HG03135 (cell line): ENCODE results near the gene PLA2G2D.
"Not testable (repeated sequence)": the region's sequence is repeated elsewhere in the genome, so short reads cannot be mapped to it uniquely, and the experiment has no call there.

ENCODE experiments used
- ATAC-seq: cut with Tn5 transposase; IDR thresholded peaks from one replicate; pipeline ENCODE4 v1.9.1; 2021; ENCODE audit warnings: mild to moderate bottlenecking, moderate library complexity; ENCODE audit not compliant: unreplicated experiment

The PLA2G2D gene

GRCh38 chr1:20143318-20143717 lies 24.0 kb upstream of the PLA2G2D start:
- no peak for ATAC-seq

GRCh38 chr1:20142001-20142710 lies 22.8 kb upstream of the PLA2G2D start:
- no peak for ATAC-seq

- no peak for ATAC-seq
These were observed 22.1 kb upstream of the PLA2G2D start for GRCh38 chr1:20141466-20141865.

GRCh38 chr1:20141001-20141400 lies 21.7 kb upstream of the PLA2G2D start:
- ATAC-seq = no peak

GRCh38 chr1:20139776-20140612 lies 20.7 kb upstream of the PLA2G2D start:
- no peak for ATAC-seq

DNA sequence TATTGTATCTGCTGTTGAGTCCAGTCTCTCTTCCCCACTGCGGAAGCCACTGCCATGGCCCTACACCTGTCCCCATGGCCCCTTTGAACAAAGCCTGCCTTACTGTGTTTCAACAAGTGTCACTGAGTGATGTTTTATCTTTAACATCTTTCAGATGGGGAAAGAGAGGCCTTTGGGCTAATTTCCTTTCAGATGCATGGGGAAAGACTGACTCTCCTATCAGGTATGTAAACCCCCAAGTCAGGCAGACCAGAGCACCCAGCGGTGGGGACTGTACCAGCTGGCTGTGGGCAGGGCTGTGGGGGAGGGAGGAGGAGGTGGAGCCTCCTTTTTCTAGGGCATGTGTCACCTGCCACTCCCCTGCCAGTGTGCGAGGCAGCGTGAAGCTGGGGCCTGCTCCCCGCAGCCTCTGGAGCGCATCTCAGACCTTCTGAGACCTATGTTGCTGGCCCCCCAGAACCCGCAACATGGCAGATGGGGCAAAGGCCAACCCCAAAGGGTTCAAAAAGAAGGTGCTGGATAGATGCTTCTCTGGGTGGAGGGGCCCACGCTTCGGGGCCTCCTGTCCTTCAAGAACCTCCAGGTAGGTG lies 19.7 kb upstream of the PLA2G2D start, which contains the start of gene PLA2G2F:
PLA2G2F (plus strand) TSS at position 363 of the 590 bp plus-strand sequence; CDS start at position 468, 105 bp downstream.
- no peak for ATAC-seq

DNA sequence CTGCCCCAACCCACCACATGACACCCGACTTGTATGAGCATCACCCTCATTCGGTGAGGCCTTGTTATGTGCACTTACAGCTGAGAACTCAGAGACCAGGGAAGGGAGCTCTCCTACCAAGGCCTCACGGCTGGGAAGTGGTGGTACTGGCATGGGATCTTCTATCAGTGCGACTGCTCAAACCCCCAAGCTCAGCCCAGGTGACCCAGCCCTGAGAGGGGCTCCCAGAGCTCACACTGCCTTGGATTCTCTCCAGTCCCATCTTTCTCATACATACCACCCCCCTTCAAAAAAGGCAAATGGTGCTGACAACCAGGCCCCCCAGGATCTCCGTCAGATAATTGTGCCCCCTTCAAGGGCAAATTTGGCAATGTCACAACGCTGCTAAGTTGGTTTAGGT lies 19.0 kb upstream of the PLA2G2D start:
- ATAC-seq = no peak

- ATAC-seq = no peak
These were observed 18.3 kb upstream of the PLA2G2D start for GRCh38 chr1:20137604-20138003.

- ATAC-seq = no peak
These were observed 17.7 kb upstream of the PLA2G2D start for GRCh38 chr1:20137055-20137454.

DNA sequence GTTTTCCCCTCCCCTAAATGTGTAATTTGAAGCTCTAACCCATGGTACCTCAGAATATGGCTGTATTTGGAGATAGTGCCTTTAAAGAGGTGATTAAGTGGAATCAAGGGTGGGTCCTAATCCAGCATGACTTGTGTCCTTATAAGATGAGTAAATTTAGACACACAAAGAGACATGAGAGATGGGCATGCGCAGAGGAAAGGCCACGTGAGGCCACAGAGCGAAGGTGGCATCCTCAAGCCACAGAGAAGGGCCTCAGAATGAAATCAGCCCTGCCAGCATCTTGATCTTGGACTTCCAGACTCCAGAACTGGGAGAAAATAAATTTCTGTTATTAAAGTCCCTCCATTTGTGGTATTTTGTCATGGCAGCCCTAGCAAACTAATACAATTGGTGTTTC lies 16.9 kb upstream of the PLA2G2D start:
- ATAC-seq = no peak

GRCh38 chr1:20134995-20135394 lies 15.7 kb upstream of the PLA2G2D start:
- ATAC-seq = no peak

- not testable (repeated sequence) for ATAC-seq
These were observed 11.2 kb upstream of the PLA2G2D start for GRCh38 chr1:20130518-20130917.

GRCh38 chr1:20126806-20127440 lies 7.6 kb upstream of the PLA2G2D start:
- no peak for ATAC-seq

DNA sequence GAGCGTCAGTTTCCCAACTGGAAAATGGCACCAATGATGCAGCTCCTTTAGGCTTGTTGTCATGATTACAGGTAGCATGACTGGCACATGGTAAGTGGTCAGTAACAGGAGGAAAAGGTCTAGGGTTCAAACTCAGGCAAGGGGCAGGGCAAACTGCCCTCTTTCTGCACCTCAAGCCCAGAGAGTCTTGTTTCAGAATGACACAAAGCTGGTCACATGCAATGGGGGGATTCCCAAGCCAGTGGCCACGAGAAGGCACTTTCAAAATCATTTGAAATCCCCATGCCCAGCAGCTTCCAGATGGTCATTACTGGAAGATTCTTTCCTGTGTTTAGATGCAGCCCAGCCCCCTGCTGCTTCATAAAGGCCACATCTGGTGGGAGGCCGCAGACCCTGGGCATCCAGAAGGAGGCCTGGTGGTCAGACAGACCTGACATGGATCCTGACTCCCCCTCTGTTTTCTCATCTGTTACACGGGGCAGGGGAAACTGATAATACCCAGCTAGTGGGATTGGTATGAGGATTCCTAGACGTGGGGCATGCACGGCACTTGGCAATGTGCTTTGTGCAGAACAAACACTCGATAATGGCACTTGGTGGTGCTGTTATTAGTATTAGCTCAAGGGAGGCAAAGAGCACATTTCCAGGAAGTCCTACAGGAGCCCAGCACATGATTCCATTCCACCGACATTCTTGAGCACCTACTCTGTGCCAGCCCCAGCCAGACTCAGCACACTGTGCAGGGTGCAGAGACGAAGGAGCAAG lies 6.9 kb upstream of the PLA2G2D start:
- no peak for ATAC-seq

GRCh38 chr1:20125100-20125499 lies 5.8 kb upstream of the PLA2G2D start:
- ATAC-seq = no peak

GRCh38 chr1:20124456-20125057 lies 5.2 kb upstream of the PLA2G2D start:
- ATAC-seq = no peak

GRCh38 chr1:20123722-20124455 lies 4.6 kb upstream of the PLA2G2D start:
- no peak for ATAC-seq

DNA sequence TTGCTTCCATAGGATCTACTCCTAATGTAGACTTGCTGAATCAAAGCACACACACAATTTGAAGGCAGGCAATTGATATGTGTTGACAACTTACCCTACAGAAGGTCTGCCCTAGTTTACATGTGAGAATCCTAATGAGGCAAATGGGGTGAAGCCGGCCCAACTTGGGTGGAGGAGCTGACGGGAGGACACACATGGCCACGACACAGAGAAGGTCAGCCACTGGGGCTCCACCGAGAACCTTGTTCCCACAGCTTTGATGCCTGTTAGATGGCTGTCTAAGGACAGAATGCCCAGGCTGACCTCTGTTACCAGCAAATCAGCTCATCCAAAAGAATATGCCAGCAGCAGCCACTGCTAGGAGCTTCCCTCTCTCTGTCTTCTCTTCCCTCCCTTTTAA lies 1.5 kb upstream of the PLA2G2D start:
- no peak for ATAC-seq

- no peak for ATAC-seq
These were observed 2.1 kb downstream of the PLA2G2D start for GRCh38 chr1:20117236-20117635.
